MCF 10A (cell line): Measurements from ENCODE around the gene TRIB2. TPM values are rescaled to one million over a fixed set of nuclear protein-coding genes. Genes with fewer than 3 reads are reported as not detected.

Experiments
- BruUV-seq: library from RNA; stranded (reverse); fragments of 400-500 nt; replicated peaks from 2 replicates; lab custom pipeline; 2021; lab: Mats Ljungman, UMichigan
- CTCF ChIA-PET: fragments of 300-600 bp; sonication (Branson Sonifier 250); formaldehyde crosslinking; extraction: SDS; loops from one replicate; lab custom pipeline; 2021; ENCODE audit warnings: antibody characterized with exemption, inconsistent platforms; lab: Yijun Ruan, JAX
- POLR2A ChIA-PET: fragments of 300-600, 350-650 bp; sonication (Branson Sonifier 250); formaldehyde crosslinking; extraction: SDS; loops from one replicate; lab custom pipeline; 2020; ENCODE audit warnings: antibody characterized with exemption, inconsistent platforms; lab: Yijun Ruan, JAX
- DNase-seq: peaks from one replicate; pipeline ENCODE4 v3.0.0-alpha.2; 2018; ENCODE audit not compliant: unreplicated experiment
- H3K27ac Mint-ChIP-seq: one replicate; pipeline ENCODE4 v1.8.0; 2022; ENCODE audit warnings: mild to moderate bottlenecking, low read depth, mixed read lengths; ENCODE audit not compliant: unreplicated experiment
- H3K27me3 Mint-ChIP-seq: one replicate; pipeline ENCODE4 v1.8.0; 2022; ENCODE audit warnings: mixed read lengths; ENCODE audit not compliant: insufficient read depth, unreplicated experiment
- H3K36me3 Mint-ChIP-seq: one replicate; pipeline ENCODE4 v1.8.0; 2022; ENCODE audit warnings: mild to moderate bottlenecking, moderate library complexity, mixed read lengths; ENCODE audit not compliant: insufficient read depth, unreplicated experiment
- H3K4me1 Mint-ChIP-seq: one replicate; pipeline ENCODE4 v1.8.0; 2022; ENCODE audit warnings: mixed read lengths; ENCODE audit not compliant: insufficient read depth, unreplicated experiment
- H3K4me3 Mint-ChIP-seq: one replicate; pipeline ENCODE4 v1.8.0; 2022; ENCODE audit warnings: mild to moderate bottlenecking, moderate library complexity, mixed read lengths; ENCODE audit not compliant: unreplicated experiment
- H3K9me3 Mint-ChIP-seq: one replicate; pipeline ENCODE4 v1.8.0; 2022; ENCODE audit warnings: mixed read lengths; ENCODE audit not compliant: unreplicated experiment
- intact Hi-C: fragments of 100-400 bp; cut with micrococcal nuclease; formaldehyde crosslinking; loops from 2 replicates; pipeline ENCODE4 v1.14.1; 2022
- total RNA-seq: library from RNA; stranded (reverse); gene quantifications from 2 replicates; pipeline ENCODE4 v1.2.3, GENCODE V29; 2022
- TF ChIP-seq, protein P1 (sequence below): fragments of 200-600 bp; IDR thresholded peaks from one replicate; pipeline ENCODE4 v1.8.0; 2022; ENCODE audit warnings: antibody characterized with exemption, mild to moderate bottlenecking; ENCODE audit not compliant: unreplicated experiment

Gene TRIB2
- total RNA-seq, 1 experiment from 2014 or later: 12.9 TPM

DNA sequence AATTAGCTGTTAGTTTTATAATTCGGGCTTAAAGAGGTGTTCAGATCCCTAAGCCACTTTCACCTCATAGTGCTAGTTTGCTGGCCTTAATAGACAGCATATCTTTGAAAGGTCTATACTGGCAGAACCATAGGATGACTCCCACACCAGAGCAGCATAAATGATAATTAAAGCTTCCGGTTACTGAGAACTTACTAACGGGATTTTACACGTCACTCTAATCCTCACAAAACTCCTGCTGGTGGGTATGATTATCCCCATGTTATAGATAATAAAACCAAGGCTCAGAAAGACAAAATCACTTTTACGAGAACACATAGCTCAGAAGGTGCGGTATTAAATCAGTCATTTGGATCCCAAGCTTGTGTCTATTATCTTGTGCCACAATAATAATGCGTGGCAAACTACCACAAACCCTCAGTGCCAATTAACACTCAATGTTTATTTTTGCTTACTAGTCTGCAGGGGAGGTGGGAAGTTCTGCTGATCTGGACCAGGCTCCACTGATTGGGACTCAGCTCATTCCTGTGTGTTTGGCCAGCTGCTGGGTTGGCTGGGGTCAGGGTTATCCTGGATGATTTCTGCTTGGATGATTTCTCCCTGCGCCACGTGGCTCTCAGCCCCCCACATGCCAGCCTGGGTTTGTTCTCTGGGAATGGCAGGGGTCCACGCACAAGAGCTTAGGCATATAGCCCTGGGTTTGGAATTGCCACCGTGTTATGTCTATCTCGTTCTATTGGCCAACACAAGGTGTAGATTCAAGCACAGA, 62.3 kb downstream of the TRIB2 start:
- H3K4me3 Mint-ChIP-seq: no peak overlapping the region

DNA sequence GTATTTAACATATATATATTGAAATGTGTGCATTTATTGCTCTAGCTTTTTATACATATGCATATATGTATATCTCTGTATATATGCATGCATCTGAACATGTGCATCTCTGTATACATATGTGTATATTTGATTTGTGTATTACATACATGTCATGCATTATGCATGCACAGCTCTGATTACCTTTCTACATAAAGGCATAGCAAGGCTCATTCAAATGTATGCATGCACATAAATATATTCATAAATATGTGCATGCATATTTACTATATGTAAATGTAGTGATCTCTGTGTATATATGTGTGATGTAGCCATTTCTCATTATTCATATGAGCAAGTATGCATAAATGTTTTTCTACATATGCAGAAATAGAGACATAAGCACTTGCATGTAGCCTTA, 64.6 kb downstream of the TRIB2 start:
- H3K9me3 Mint-ChIP-seq: no peaks in the 10 kb centered on the region
- H3K27me3 Mint-ChIP-seq: no peaks in the 10 kb centered on the region
- H3K4me1 Mint-ChIP-seq: no peaks in the 10 kb centered on the region
- H3K4me3 Mint-ChIP-seq: no peak overlapping the region
- no TSS peak for BruUV-seq
- TF ChIP-seq, protein P1, sequence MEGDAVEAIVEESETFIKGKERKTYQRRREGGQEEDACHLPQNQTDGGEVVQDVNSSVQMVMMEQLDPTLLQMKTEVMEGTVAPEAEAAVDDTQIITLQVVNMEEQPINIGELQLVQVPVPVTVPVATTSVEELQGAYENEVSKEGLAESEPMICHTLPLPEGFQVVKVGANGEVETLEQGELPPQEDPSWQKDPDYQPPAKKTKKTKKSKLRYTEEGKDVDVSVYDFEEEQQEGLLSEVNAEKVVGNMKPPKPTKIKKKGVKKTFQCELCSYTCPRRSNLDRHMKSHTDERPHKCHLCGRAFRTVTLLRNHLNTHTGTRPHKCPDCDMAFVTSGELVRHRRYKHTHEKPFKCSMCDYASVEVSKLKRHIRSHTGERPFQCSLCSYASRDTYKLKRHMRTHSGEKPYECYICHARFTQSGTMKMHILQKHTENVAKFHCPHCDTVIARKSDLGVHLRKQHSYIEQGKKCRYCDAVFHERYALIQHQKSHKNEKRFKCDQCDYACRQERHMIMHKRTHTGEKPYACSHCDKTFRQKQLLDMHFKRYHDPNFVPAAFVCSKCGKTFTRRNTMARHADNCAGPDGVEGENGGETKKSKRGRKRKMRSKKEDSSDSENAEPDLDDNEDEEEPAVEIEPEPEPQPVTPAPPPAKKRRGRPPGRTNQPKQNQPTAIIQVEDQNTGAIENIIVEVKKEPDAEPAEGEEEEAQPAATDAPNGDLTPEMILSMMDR: no peak
- DNase-seq: no peak
- H3K36me3 Mint-ChIP-seq: no peaks in the 10 kb centered on the region
- intact Hi-C loops: no loop called here
- H3K27ac Mint-ChIP-seq: no peak overlapping the region
- POLR2A ChIA-PET: no interaction called here
- CTCF ChIA-PET: no interaction called here

More for the DNA sequence above, 62.3 kb downstream of the TRIB2 start:
- no TSS peak for BruUV-seq
- H3K27ac Mint-ChIP-seq: no peak overlapping the region
- TF ChIP-seq, protein P1: no peak
- H3K27me3 Mint-ChIP-seq: no peaks in the 10 kb centered on the region
- ChIA-PET CTCF (interaction anchor here (1.0 to 1.2 kb wide), 2 partner anchors 152 to 227 kb away, joined by 3 read pairs; no protein-coding TSS in a partner anchor), POLR2A (interaction anchor here (0.6 kb wide), 1 partner anchor 34 kb away, joined by 3 read pairs; no protein-coding TSS in a partner anchor)
- H3K4me1 Mint-ChIP-seq: no peaks in the 10 kb centered on the region
- no peaks in the 10 kb centered on the region for H3K36me3 Mint-ChIP-seq
- DNase-seq: no peak
- intact Hi-C loops: no loop called here
- peaks cover 7% of the 10 kb centered on the region for H3K9me3 Mint-ChIP-seq

DNA sequence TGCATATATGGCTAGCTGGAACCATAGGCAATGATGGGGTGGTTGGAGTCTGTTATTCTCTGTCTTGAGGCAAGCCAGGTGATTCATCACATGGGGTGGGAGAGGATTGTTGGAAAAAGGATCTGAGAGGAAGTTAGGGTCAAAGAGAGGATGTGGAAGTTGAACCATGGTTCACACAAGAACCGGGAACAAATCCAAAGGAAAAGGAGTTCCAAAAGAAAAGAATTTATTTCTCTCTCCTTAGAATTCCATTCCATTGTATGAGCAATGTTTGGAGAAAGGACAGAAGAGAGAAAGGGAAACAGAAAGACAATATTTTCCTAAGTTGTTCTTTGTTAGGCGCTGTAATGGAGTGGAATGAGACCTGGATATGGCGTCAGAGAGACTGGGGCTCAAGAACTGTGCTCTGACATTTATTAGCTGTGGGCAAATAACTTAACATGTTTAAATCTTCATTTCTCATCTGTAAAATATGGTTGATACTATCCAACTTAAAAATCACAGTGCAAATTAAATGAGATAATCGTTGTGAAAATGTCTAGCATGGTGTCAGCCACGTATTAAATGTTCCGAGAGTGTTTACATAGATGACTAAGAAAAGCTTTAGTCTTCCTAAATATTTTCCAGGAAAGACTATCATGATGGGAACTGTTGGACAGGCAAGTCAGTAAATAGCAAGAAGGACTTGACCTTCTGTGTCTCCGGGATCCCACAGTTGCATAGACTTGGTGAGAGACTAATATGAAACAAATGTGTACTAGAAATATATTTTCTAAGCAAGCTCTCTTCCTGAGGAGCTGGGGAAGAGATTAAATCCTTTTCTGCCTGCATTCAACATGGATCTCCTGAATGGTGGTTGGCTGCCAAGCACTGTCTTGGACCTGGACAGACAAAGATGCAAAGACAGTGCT, 71.4 kb downstream of the TRIB2 start:
- no peaks in the 10 kb centered on the region for H3K27me3 Mint-ChIP-seq
- H3K36me3 Mint-ChIP-seq: peaks cover 4% of the 10 kb centered on the region
- CTCF ChIA-PET: interaction anchor here (0.7 to 1.0 kb wide), 2 partner anchors 9 to 942 kb away, joined by 4 read pairs; no protein-coding TSS in a partner anchor
- peaks cover 6% of the 10 kb centered on the region for H3K4me1 Mint-ChIP-seq
- intact Hi-C loops: no loop called here
- no peak overlapping the region for H3K27ac Mint-ChIP-seq
- POLR2A ChIA-PET: no interaction called here
- no peaks in the 10 kb centered on the region for H3K9me3 Mint-ChIP-seq
- DNase-seq: no peak
- no peak overlapping the region for H3K4me3 Mint-ChIP-seq
- BruUV-seq: no TSS peak
- TF ChIP-seq, protein P1: no peak

DNA sequence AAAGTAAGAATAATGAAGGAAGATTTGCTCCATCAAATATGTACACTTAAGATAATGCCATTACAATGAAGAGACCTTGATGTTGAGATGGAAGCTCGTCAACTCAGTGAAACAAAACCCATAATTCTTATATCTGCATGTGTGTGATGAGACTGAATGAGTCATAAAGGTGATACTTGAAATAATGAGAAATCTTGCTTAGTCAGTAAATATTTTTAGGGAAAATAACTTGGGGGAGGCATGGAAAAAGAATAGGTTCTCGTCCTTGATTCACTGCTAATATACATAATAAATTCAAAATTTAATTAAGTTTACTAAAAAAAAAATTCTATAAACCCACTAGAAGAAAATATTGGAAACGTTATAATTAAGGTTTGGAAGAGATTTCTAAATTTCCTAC, 75.2 kb downstream of the TRIB2 start:
- ChIA-PET CTCF (no interaction called here), POLR2A (interaction anchor here (0.7 kb wide), 1 partner anchor 895 kb away, joined by 3 read pairs; no protein-coding TSS in a partner anchor)
- H3K4me1 Mint-ChIP-seq: peaks cover 6% of the 10 kb centered on the region
- DNase-seq: no peak
- no peaks in the 10 kb centered on the region for H3K9me3 Mint-ChIP-seq
- no peaks in the 10 kb centered on the region for H3K27me3 Mint-ChIP-seq
- H3K27ac Mint-ChIP-seq: no peak overlapping the region
- TF ChIP-seq, protein P1: no peak
- no peak overlapping the region for H3K4me3 Mint-ChIP-seq
- H3K36me3 Mint-ChIP-seq: peaks cover 2% of the 10 kb centered on the region
- no TSS peak for BruUV-seq
- intact Hi-C loops: no loop called here
